ENCODE measurements around the gene IFI27L2.

The IFI27L2 gene

GRCh38 chr14:94098326-94098992 lies 30.9 kb downstream of the IFI27L2 start:
- no peak for FAIRE-seq

- no peak for FAIRE-seq
These were observed 32.3 kb downstream of the IFI27L2 start for GRCh38 chr14:94097091-94097490.

GRCh38 chr14:94093418-94093817 lies 36.0 kb downstream of the IFI27L2 start:
- FAIRE-seq, result no peak

- FAIRE-seq, result no peak
These were observed 39.9 kb downstream of the IFI27L2 start for GRCh38 chr14:94089479-94089878.

GRCh38 chr14:94088516-94088915 lies 40.9 kb downstream of the IFI27L2 start:
- no peak for FAIRE-seq

- FAIRE-seq, result no peak
These were observed 41.5 kb downstream of the IFI27L2 start for GRCh38 chr14:94087891-94088290.

GRCh38 chr14:94081386-94081820 lies 48.0 kb downstream of the IFI27L2 start:
- no peak for FAIRE-seq

- FAIRE-seq, result peak; percentile 90
These were observed 48.6 kb downstream of the IFI27L2 start, which contains the start of the genes DDX24 and IFI27L1 for GRCh38 chr14:94080621-94081385. TSS of gene DDX24 (minus strand) at chr14:94081202. CDS start at chr14:94079742, 1,460 bp downstream. TSS of gene IFI27L1 (plus strand) at chr14:94081310. CDS start at chr14:94096938, 15,628 bp downstream.

GRCh38 chr14:94079891-94080620 lies 49.3 kb downstream of the IFI27L2 start:
- FAIRE-seq, result no peak

GRCh38 chr14:94077823-94078222 lies 51.6 kb downstream of the IFI27L2 start:
- no peak for FAIRE-seq

All from endometrium (tissue), 2 donors.